ENCODE measurements around the gene RAB3C. TPM values are rescaled to one million over a fixed set of nuclear protein-coding genes. Genes with fewer than 3 reads are reported as not detected.

Gene RAB3C
- total RNA-seq, 1 experiment from 2014 or later: 13.3 TPM

GRCh38 chr5:58579781-58580180 lies 3.1 kb upstream of the RAB3C start (continued):
- TF ChIP-seq STAT6 (CRISPR knock-in tag; conservative IDR thresholded peaks at IDR 0.05; ENCODE audit: low read depth): no peak
- TF ChIP-seq ZNF219 (CRISPR knock-in tag; IDR thresholded peaks at IDR 0.05; ENCODE audit: borderline replicate concordance): no peak

- H3K27ac Mint-ChIP-seq: peak overlapping the region; percentile 93
Measured at GRCh38 chr5:58582019-58582802, 664 bp upstream of the RAB3C start.

GRCh38 chr5:58595952-58596351 lies 13.1 kb downstream of the RAB3C start:
- Mint-ChIP-seq H3K36me3 (no peaks in the 10 kb centered on the region), H3K27ac (no peak overlapping the region), H3K27me3 (ENCODE audit: low read depth) (peaks cover 3% of the 10 kb centered on the region; the same call in 1 of the 2 replicates), H3K4me1 (peaks cover 15% of the 10 kb centered on the region), H3K4me3 (no peak overlapping the region), H3K9me3 (no peaks in the 10 kb centered on the region)
- ATAC-seq: no peak
- ChIA-PET POLR2A (no interaction called here), CTCF (no interaction called here)
- DNase-seq (ENCODE audit: low spot score): no peak
- TF ChIP-seq ATF3 (CRISPR knock-in tag; conservative IDR thresholded peaks at IDR 0.05) (no peak), CREB1 (CRISPR knock-in tag; IDR thresholded peaks at IDR 0.05) (no peak), FOXK1 (CRISPR knock-in tag; IDR thresholded peaks at IDR 0.05) (no peak), ZNF219 (CRISPR knock-in tag; IDR thresholded peaks at IDR 0.05; ENCODE audit: borderline replicate concordance) (no peak), ARID4B (CRISPR knock-in tag; IDR thresholded peaks at IDR 0.05; ENCODE audit: borderline replicate concordance) (no peak), CBFB (CRISPR knock-in tag; IDR thresholded peaks at IDR 0.05; ENCODE audit: low read depth) (no peak)

More at GRCh38 chr5:58582019-58582802, 664 bp upstream of the RAB3C start:
- ATAC-seq (peak; percentile 53), DNase-seq (ENCODE audit: low spot score) (peak; percentile 59)
- Mint-ChIP-seq H3K36me3 (no peaks in the 10 kb centered on the region), H3K4me3 (peak overlapping the region; percentile 96), H3K27me3 (ENCODE audit: low read depth) (peaks cover 27% of the 10 kb centered on the region), H3K9me3 (no peaks in the 10 kb centered on the region), H3K4me1 (peaks cover 11% of the 10 kb centered on the region)
- CTCF ChIA-PET: interaction anchor here (0.9 to 1.3 kb wide), 4 partner anchors 34 to 268 kb away, joined by 3 to 4 read pairs (median 4); no protein-coding TSS in a partner anchor
- POLR2A ChIA-PET: interaction anchor here (0.9 to 1.1 kb wide), 3 partner anchors 12 to 85 kb away, joined by 3 to 4 read pairs (median 3); no protein-coding TSS in a partner anchor
- TF ChIP-seq TEAD4 (CRISPR knock-in tag; IDR thresholded peaks at IDR 0.05) (no peak), JUN (CRISPR knock-in tag; IDR thresholded peaks at IDR 0.05) (0 out of 2 replicates have a peak, but pooled peaks have one; percentile 38), E2F1 (CRISPR knock-in tag; IDR thresholded peaks at IDR 0.05) (no peak), ATF6 (CRISPR knock-in tag; IDR thresholded peaks at IDR 0.05) (no peak), CBFB (CRISPR knock-in tag; IDR thresholded peaks at IDR 0.05; ENCODE audit: low read depth) (peak; percentile 40; the same call in 1 of the 2 replicates), TEAD1 (CRISPR knock-in tag; IDR thresholded peaks at IDR 0.05) (no peak), USF1 (CRISPR knock-in tag; IDR thresholded peaks at IDR 0.05) (no peak)
